Type B pancreatic cell (in vitro differentiated cells): ENCODE results near the gene PRDM1. TPM values are rescaled to one million over a fixed set of nuclear protein-coding genes. Genes with fewer than 3 reads are reported as not detected.

Experiments used
- DNase-seq: peaks from one replicate; pipeline ENCODE4 v3.0.0; 2021; ENCODE audit warnings: mixed read lengths; ENCODE audit not compliant: unreplicated experiment; ENCODE audit errors: extremely low spot score
- H3K27ac Mint-ChIP-seq: 2 replicates; pipeline ENCODE4 v1.8.0; 2021; ENCODE audit warnings: mild to moderate bottlenecking, mixed read lengths
- H3K27me3 Mint-ChIP-seq: 2 replicates; pipeline ENCODE4 v1.8.0; 2021; ENCODE audit warnings: mixed read lengths
- H3K36me3 Mint-ChIP-seq: 2 replicates; pipeline ENCODE4 v1.8.0; 2021; ENCODE audit warnings: mixed read lengths
- H3K4me1 Mint-ChIP-seq: one replicate; pipeline ENCODE4 v1.8.0; 2021; ENCODE audit warnings: mixed read lengths; ENCODE audit not compliant: unreplicated experiment
- H3K4me3 Mint-ChIP-seq: 2 replicates; pipeline ENCODE4 v1.8.0; 2021; ENCODE audit warnings: mild to moderate bottlenecking, mixed read lengths
- H3K9me3 Mint-ChIP-seq: 2 replicates; pipeline ENCODE4 v1.8.0; 2021; ENCODE audit warnings: mixed read lengths
- long read RNA-seq: library from polyadenylated mRNA; unstranded; transcript quantifications from one replicate; pipeline ENCODE4 v2.0.0, GENCODE V29; 2020
- total RNA-seq: library from RNA; stranded (reverse); gene quantifications from 2 replicates; pipeline ENCODE4 v1.2.1, GENCODE V29; 2021; ENCODE audit warnings: low replicate concordance
- TF ChIP-seq, protein P1 (sequence below): fragments of 200-600 bp; sonication (generic); conservative IDR thresholded peaks from 2 replicates; pipeline ENCODE4 v1.5.0; 2021; ENCODE audit warnings: antibody characterized with exemption, mild to moderate bottlenecking

Gene PRDM1
- total RNA-seq = 15.5 and 35.5 TPM in 2 replicates
- long read RNA-seq, partial matches to known transcripts = 0 of 6 reads
- long read RNA-seq, other reads (novel, unspliced or antisense) = 5 of 6 reads

DNA sequence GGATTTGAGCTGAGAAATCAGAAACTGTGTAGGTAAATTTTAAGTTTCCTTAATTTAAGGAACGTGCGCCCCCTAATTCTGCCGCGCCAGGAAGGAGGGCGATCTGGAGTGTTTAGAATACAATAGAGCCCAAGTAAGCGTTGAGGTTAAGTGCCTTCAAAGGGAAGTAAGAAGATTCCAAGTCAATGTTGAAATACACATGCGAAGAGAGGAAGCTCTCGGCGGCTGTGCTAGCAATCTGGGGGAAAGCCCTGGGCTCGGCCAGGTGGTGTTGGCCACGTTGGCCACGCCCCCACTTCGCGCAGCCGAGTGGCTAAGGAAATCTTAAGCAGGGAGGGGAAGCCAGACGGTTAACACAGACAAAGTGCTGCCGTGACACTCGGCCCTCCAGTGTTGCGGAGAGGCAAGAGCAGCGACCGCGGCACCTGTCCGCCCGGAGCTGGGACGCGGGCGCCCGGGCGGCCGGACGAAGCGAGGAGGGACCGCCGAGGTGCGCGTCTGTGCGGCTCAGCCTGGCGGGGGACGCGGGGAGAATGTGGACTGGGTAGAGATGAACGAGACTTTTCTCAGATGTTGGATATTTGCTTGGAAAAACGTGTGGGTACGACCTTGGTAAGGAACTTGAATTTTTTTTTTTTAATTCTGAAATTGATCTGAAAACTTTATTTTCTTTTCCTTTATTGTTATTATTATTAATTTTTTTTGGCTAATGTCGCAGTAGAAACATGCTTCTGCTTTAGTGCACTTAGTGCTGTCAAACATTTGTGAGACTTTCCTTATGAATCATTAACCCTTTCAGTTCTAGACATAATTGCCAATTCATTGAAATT lies at the start of gene PRDM1:
PRDM1 (plus strand) TSS at position 353 of the 830 bp plus-strand sequence; CDS start at position 571, 218 bp downstream.
- H3K9me3 Mint-ChIP-seq = no peaks in the 10 kb centered on the region
- peaks cover 39% of the 10 kb centered on the region for H3K27me3 Mint-ChIP-seq
- peak; percentile 79 for DNase-seq
- TF ChIP-seq, protein P1, sequence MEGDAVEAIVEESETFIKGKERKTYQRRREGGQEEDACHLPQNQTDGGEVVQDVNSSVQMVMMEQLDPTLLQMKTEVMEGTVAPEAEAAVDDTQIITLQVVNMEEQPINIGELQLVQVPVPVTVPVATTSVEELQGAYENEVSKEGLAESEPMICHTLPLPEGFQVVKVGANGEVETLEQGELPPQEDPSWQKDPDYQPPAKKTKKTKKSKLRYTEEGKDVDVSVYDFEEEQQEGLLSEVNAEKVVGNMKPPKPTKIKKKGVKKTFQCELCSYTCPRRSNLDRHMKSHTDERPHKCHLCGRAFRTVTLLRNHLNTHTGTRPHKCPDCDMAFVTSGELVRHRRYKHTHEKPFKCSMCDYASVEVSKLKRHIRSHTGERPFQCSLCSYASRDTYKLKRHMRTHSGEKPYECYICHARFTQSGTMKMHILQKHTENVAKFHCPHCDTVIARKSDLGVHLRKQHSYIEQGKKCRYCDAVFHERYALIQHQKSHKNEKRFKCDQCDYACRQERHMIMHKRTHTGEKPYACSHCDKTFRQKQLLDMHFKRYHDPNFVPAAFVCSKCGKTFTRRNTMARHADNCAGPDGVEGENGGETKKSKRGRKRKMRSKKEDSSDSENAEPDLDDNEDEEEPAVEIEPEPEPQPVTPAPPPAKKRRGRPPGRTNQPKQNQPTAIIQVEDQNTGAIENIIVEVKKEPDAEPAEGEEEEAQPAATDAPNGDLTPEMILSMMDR = peak; percentile 60
- peaks cover 57% of the 10 kb centered on the region for H3K4me1 Mint-ChIP-seq
- no peaks in the 10 kb centered on the region for H3K36me3 Mint-ChIP-seq
- peak within 1 kb of the TSS; percentile 89 for H3K27ac Mint-ChIP-seq
- peak within 1 kb of the TSS; percentile 96 for H3K4me3 Mint-ChIP-seq

DNA sequence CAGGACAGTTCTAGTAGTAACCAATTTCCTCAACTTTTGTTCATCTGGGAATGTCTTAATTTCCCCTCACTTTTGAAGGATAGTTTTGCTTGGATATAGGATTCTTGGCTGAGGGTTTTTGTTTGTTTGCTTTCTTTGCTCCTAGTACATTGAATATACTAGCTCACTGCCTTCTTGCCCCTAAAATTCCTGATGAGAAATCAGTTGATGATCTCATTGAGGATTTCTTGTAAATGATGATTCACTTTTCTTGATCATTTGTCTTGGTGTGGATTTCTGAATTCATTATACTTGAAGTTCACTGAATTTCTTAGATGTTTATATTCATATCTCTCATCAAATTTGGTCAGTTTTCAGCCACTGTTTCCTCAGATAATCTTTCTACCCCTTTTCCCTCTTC lies 49.1 kb upstream of the PRDM1 start:
- Mint-ChIP-seq H3K9me3 (peaks cover 9% of the 10 kb centered on the region), H3K36me3 (no peaks in the 10 kb centered on the region)

DNA sequence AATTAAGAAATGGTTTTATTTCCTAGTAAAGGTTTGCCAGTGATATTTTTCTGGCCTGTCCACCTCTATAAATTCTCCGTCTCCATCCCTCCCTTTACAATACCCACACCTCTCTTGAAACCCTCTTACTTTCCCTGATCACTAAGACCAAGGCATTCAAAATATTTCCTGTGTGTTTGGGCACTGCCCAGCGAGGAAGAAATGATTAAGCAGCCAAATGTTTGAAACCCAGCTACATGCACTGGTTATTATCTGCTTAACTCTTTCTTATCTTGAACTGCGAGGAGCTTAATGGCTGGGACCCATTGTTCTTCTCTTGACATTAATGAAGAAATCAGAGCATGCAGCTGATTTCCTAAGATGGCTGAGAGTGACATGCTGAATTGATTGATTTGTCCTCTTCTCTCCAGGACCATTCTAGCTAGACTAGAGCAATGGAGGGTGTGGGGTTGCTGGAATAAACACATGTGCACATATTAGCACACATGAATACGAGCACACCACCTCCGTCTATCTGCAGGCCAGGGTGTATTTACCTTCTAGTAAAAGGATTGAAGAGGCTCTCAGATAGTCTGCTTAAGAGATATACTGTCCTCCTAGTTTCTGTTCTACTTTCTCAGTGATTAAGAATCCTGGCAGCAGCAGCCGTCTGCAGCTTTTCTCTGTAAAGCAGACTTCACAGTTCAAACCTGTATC lies 46.1 kb upstream of the PRDM1 start:
- H3K27ac Mint-ChIP-seq = no peak overlapping the region
- no peak for DNase-seq
- H3K4me3 Mint-ChIP-seq = no peak overlapping the region
- no peaks in the 10 kb centered on the region for H3K27me3 Mint-ChIP-seq
- H3K36me3 Mint-ChIP-seq = no peaks in the 10 kb centered on the region
- peaks cover 6% of the 10 kb centered on the region for H3K4me1 Mint-ChIP-seq
- TF ChIP-seq, protein P1 = no peak
- H3K9me3 Mint-ChIP-seq = peaks cover 9% of the 10 kb centered on the region

More for the DNA sequence above, 49.1 kb upstream of the PRDM1 start:
- no peak overlapping the region for H3K27ac Mint-ChIP-seq
- TF ChIP-seq, protein P1 = no peak
- peaks cover 6% of the 10 kb centered on the region for H3K4me1 Mint-ChIP-seq
- no peak overlapping the region for H3K4me3 Mint-ChIP-seq
- no peaks in the 10 kb centered on the region for H3K27me3 Mint-ChIP-seq
- no peak for DNase-seq

DNA sequence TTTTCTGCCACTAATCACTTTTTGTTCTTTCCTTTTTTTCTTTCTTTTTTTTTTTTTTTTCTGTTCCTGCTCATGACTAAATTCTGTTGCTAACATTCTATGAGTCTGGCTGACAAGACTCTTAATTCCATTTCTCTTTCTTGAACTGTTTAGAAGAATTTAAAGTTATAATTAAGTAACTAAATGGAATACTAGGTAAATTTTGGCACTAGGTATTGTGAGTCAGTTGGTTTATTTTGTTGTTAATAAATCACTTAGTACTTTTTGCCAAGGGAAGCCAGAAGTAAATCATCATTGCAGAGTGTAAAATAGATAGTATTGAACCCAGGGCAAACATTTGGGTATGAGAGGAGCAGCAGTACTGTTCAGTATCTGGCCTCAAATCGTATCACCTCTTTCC lies 42.0 kb upstream of the PRDM1 start:
- TF ChIP-seq, protein P1 = no peak
- Mint-ChIP-seq H3K27me3 (peaks cover 8% of the 10 kb centered on the region), H3K4me1 (peaks cover 13% of the 10 kb centered on the region), H3K36me3 (no peaks in the 10 kb centered on the region), H3K9me3 (no peaks in the 10 kb centered on the region), H3K27ac (no peak overlapping the region), H3K4me3 (no peak overlapping the region)
- no peak for DNase-seq

DNA sequence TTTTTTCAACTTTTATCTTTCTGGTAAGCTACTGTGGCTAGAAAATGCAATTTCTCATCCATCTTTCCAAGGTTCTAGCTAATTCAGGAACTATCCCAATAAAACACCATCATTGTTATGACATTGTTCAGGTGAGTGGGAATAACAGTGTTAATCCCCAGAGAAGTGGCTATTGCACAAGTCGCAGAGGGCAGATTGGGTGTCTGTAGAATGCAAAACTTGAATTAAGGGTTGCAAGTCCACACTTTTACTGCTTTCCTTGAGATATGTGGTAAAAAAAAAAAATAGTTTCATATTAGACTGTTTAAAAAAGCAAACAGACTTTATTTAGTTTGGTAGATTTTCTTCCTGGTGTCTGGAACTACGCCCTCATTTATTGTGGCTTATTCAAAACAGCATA lies 41.1 kb upstream of the PRDM1 start:
- H3K36me3 Mint-ChIP-seq = no peaks in the 10 kb centered on the region
- TF ChIP-seq, protein P1 = no peak
- no peak overlapping the region for H3K4me3 Mint-ChIP-seq
- H3K27me3 Mint-ChIP-seq = peaks cover 11% of the 10 kb centered on the region
- peaks cover 16% of the 10 kb centered on the region for H3K4me1 Mint-ChIP-seq
- no peaks in the 10 kb centered on the region for H3K9me3 Mint-ChIP-seq
- DNase-seq = no peak
- H3K27ac Mint-ChIP-seq = no peak overlapping the region
